GM18507 (cell line): ENCODE data around the gene PARG.
"Not testable (repeated sequence)": the region's sequence is repeated elsewhere in the genome, so short reads cannot be mapped to it uniquely, and the experiment has no call there.

Experiments used
- DNase-seq: peaks from one replicate; pipeline ENCODE4 v3.0.0; 2011; ENCODE audit warnings: low read depth; ENCODE audit not compliant: insufficient read length; ENCODE audit errors: extremely low spot score
- FAIRE-seq: peaks from 2 replicates; lab custom pipeline; 2011; peaks lifted over from hg19 to GRCh38; lab: Jason Lieb, UNC

Gene PARG

DNA sequence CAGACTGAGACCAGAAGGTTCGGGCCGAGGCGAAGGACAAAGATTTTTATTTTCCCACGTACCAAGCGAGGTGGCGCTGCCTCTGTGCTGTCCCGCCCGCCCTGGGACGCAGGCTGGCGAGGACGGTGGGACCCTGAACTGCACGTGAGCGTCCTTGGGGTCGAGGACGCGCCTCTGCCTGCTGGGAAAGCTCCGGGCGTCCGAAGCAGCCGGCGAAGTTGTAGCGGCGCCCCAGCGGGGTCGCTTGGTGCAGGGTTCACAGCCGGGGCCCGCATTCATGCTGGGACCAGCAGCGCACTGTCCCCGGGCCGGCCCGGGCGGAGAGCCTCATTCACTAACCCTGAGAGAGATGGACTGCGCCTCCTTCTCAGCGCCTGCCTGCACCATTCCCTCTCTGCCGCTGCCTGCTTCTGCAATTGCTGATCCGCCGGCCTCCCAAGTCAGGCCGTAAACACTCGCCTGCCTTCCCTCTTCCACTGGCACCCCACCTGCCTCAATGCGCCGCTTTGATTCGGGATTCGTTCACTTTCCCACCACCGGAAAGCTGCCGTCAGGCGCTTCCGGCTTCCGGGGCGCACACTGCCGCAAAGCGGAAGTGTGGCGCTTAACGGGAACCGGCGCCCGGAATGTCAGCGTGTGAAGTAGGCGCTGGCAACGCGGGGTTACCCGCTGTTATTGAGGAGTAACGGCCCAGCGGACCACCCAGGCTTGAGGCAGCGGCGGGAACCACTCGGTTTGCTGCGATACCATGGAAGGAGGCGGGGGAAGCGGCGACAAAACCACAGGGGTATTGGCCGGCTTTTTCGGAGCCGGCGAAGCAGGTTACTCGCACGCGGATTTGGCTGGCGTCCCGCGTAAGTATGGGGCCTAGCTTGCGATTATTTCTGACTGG, at the start of gene PARG, which contains the start of gene TIMM23B:
Gene PARG, minus strand, starts transcription at position 581 of the 892 bp plus-strand sequence. Its CDS starts 302 bp downstream, at position 279.
Gene TIMM23B, plus strand, starts transcription at position 607 of the 892 bp plus-strand sequence. Its CDS starts 142 bp downstream, at position 749.
- FAIRE-seq (peak; percentile 86), DNase-seq (peak; percentile 25)

DNA sequence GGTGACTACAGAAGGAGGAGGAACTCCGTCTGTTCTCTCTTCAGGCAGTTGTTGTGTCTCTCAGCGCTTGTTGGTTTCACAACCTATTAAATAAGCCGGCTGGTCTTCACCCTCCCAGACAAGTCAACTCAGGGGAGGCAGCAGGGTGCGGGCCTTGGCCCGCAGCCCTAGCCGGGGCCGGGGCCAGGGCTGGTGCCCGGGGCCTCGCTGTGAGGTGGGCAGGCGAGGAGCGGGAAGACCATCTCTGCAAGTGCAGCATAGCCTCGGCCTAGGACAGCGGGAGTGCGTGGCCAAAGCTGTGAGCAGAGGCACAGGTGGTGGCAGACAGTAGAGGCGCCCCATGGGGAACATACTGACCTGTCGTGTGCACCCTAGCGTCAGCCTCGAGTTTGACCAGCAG, 46.5 kb upstream of the PARG start, which contains the start of gene AGAP6:
Gene AGAP6, plus strand, starts transcription at position 31 of the 400 bp plus-strand sequence. Its CDS starts 310 bp downstream, at position 341.
- not testable (repeated sequence) for DNase-seq, FAIRE-seq

DNA sequence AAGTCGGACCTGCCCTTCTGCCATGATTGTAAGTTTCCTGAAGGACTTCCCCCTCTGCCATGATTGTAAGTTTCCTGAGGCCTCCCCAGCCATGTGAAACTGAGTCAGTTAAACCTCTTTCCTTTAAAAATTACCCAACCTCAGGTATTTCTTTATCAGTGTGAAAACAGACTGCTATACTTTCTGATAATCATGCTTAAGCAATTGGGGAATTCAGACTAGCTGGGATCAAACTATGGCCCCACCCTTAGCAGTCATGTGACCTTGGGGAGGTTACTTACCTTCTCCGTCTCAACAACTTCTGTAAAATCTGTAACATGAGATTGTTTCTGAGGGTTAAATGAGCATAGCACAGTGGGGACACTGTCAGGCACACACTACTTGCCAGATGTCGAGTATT, 45.4 kb upstream of the PARG start:
- not testable (repeated sequence) for DNase-seq, FAIRE-seq

DNA sequence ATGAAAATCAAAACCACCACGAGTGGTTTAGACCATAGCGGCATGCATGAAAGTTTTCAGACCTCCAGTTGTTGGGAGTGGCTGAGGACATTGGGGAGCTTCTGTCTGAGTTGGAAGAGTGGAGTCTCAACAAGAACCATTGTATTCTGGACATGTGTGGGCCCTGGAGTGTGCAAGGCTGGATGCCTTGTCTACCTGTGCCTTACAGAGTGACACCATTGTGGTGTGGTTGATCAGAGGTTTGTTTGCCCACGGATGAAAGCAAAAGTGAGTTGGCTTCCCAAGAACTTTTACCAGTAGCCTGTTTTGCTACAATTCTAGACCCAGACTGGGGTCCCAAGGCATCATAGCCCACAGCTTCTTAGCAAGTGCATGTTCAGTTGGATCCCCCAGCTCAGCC, 35.9 kb upstream of the PARG start:
- DNase-seq, FAIRE-seq: not testable (repeated sequence)

DNA sequence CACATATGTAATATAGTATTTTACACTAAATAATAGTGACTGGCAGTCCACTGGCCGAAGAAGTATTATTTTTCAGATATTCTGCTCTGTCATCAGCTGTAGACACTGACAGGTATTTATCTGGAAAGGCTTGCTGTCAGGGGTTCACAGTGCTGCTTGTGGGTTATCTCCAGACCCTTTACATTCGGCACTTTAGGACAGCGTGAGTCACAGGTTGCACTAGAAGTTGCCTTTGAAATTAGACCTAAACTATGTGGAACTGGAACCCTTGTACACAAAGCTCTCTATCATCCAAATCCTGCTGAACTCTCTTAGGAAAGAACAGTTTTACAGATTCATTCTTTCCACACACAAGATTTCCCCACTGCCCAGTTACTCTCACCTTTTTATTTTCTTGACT, 30.3 kb upstream of the PARG start:
- DNase-seq, FAIRE-seq: not testable (repeated sequence)

DNA sequence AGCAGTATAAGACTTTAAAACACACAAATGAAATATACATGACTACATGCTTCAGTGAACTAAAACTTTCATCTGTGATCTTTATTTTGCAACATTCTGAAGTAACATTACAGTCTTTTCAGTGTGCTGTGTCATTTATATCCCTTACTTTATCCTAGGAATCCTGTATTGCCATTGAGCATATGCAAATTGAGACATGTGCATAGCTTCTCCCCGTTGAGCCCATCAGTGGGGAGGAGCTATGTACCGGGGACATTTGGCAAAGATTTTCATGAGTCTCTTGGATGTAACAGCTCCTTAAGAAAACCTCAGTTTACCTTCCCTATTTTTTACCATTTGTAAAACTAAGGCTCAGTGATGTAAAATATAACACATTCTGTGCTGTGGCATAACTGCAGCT, 29.6 kb upstream of the PARG start:
- not testable (repeated sequence) for FAIRE-seq, DNase-seq

DNA sequence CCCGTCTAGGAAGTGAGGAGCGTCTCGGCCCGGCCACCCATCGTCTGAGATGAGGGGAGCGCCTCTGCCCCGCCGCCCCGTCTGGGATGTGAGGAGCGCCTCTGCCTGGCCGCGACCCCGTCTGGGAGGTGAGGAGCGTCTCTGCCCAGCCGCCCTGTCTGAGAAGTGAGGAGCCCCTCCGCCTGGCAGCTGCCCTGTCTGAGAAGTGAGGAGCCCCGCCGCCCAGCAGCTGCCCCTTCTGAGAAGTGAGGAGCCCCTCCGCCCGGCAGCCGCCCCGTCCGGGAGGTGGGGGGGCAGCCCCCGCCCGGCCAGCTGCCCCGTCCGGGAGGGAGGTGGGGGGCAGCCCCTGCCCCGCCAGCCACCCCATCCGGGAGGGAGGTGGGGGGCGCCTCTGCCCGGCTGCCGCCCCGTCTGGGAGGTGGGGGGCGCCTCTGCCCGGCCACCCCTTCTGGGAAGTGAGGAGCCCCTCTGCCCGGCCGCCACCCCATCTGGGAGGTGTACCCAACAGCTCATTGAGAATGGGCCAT, 28.6 kb upstream of the PARG start:
- DNase-seq, FAIRE-seq: not testable (repeated sequence)

DNA sequence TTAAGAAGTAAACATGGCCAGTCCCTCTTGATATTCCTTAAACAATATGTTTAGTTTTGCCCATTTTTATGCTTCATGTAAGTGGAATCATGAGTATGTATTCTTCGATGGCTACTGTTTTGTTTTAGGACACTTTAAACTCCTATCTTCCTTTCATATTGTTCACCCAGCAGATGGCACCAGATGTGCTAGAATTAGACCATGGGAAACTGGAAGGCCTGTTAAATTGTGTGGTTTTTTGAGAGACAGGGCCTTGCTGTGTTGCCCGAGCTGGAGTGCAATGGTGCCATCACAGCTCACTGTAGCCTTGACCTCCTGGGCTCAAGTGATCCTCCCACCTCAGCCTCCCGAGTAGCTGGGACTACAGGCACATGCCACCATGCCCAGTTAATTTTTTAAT, 11.3 kb upstream of the PARG start:
- not testable (repeated sequence) for DNase-seq, FAIRE-seq

DNA sequence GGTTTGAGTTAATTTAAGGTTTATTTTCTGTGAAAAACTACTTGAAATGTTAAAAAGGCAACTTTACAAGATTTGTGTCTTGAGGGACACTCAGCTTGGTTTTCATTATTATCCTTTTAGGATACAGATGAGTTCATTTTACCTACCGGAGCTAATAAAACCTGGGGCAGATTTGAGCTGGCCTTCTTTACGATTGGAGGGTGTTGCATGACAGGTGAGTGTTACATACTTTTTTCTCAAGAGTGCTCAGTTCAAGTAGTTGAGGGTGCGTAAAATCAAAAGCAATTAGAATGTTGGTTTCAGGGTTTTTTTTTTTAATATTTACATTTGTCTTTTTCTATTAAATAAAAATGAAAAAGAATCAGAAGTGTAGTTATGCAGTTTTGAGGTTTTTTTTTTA, 10.2 kb upstream of the PARG start:
- not testable (repeated sequence) for DNase-seq, FAIRE-seq

DNA sequence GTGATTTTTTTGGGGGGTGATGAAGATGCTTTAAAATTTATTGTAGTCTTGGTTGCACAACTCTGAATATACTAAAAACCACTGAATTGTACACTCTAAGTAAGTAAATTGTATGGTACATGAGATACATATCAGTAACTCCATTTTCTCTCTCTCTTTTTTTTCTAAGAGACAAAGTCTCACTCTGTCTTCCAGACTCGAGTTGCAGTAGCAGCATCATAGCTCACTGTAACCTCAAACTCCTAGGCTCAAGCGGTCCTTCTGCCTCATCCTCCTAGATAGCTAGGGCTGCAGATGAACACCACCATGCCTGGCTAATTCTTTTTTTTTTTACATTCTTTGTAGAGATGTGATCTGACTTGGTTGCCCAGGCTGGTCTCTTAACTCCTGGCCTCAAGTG, 6.9 kb upstream of the PARG start:
- DNase-seq, FAIRE-seq: not testable (repeated sequence)

DNA sequence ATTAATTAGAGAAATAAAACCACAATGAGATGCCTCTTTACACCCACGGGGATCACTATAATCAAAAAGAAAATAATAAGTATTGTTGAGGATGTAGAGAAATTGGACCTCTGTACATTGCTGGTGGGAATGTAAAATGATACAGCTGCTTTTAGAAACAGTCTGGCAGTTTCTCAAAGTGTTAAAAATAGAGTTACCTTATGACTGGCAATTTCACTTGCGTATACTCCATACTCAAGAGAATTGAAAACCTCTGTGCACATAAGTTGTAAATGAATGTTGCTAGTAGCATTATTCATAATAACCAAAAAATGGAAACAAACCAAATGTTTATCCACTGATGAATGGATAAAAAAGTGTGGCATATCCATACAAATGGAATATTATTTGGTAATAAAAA, 6.3 kb upstream of the PARG start:
- peak; percentile 50 for FAIRE-seq
- DNase-seq, result not testable (repeated sequence)

DNA sequence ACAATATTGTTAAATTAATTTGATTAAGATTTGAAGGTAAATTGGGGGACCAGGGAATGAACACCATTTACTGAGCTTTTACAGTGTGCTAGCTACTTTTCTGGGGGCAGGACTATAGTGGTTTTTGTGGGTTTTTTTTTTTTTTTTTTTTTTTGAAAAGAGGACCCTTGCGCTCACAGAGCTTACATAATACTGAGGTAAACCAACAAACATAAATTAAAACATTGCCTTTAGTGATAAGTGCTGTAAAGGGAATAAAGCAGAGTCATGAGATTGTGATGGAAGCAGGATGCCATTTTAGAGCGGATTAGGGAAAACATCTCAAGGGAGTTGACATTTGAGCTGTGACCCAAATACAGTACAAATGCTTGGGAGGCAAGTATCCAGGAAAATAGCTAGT, 1.8 kb upstream of the PARG start:
- not testable (repeated sequence) for DNase-seq, FAIRE-seq

DNA sequence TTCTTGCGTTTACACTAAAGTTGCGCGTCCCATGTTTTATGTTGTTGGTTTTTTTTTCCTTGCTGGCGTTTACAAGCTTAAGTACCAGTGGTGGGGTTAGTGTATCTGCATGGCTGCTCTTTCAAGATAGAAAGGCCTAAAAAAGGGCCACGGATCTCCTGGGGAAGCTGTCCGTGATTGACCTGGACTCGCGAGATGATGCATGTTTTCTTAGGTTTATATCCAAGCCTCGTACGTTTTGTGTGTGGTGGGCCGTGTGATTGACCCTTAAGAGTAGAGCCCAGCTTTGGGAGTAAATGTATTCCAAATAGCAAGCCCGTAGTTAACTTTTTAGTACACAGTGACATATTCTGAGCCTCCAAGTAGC, 495 bp upstream of the PARG start:
- not testable (repeated sequence) for DNase-seq, FAIRE-seq

DNA sequence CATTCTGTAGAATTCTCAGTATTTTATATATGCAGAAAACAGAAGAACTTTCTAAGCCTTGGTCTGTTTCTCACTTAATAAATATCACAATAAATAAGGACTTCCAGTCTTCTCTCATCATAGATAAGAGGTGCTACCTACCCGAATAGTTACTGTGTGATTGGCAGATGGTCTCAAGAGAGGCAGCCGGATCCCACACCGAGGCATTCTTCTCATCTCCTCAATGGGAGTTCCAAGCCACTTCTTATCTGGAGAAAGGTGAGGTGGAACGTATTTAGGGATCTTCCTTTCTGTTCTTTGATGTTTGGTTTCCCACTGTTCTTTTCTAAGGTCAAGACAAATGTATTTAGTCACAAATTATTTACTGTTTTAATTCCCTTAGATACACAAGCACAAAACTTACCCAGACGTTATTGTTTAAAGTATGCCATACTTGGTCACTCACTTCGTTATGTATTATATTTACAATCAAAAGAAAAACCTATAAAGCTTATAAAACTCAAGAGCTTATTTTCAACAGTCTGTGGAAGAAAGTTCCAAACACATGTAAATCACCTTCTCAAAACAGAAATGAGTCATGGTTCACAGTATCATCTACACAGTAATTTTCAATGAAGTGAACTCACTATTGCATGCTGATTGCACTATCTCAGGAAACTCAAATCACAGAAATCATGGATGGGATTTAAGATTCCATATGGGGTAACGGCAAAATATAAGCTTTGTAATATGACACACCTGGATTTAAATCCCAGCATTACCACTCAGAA, 9.7 kb downstream of the PARG start:
- DNase-seq, FAIRE-seq: not testable (repeated sequence)

DNA sequence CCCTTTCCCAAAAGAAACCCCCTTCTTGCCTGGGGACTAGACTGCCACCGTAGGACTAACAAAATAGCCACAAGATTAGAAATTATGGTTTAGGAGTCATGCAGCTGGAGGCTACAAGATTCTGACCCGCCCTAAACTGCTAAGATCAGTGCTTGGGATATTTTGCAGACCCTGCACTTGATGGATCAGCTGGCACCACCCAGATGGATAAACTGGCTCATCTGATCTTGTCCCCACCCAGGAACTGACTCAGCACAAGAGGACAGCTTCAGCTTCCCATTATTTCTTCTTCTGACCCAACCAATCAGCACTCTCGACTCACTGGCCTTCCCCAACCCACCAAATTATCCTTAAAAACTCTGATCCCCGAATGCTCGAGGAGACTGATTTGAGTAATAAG, 10.6 kb downstream of the PARG start:
- not testable (repeated sequence) for DNase-seq, FAIRE-seq

DNA sequence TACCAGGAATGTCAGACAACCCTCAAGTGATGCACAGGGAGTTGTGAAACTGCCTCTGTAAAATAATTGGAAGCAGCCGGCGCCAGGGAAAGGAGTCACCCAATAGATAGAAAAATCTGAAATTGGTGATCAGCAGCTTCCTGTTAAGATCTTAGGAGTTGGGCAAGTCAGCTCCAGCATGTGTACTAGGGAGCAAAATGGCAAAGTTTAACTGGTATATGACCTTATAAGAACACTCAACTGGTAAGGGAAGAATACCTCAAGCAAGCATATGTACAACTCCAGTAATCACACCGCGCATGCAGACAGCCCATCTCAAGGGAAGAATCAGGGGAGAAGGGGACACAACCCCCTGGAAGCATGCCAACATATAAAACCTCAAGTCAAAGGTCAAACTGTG, 18.3 kb downstream of the PARG start:
- not testable (repeated sequence) for FAIRE-seq

DNA sequence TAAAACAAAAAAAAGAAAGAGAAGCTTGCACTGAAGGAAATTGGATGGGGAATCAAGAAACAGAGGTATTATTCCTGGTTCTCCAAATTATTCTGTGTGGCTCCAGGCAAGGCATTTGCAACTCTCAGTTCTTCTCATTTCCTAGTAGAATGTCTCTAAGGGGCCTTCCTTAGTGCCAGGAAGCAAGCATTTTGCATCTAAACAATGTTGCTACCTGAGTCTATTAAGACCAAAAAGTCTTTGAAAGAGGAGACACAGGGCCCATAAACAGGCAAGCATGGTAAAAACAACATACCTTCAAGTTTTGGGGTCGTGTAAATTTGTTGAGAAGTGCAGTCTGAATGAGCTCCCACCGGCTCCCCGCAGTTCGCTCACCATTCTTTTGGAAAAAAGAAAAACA, 19.8 kb downstream of the PARG start:
- not testable (repeated sequence) for DNase-seq, FAIRE-seq

More for the DNA sequence above, 18.3 kb downstream of the PARG start:
- DNase-seq, result not testable (repeated sequence)

DNA sequence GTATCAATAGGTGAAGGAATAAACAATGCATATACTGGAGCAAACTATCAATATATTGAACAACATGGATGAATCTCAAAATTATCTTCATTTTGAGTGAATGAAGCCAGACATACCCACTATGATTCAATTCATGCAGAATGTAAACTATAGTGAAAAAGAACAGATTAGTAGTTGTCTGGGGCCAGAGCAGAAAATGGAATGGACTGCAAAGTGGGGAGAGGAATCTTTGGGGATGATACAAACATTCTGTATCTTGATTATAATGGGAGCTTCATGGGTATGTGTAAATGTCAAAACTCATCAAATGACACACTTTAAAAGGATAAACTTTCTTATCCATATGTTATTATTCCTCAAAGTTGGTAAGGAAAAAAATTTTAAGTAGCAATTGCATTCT, 23.9 kb downstream of the PARG start:
- not testable (repeated sequence) for FAIRE-seq

DNA sequence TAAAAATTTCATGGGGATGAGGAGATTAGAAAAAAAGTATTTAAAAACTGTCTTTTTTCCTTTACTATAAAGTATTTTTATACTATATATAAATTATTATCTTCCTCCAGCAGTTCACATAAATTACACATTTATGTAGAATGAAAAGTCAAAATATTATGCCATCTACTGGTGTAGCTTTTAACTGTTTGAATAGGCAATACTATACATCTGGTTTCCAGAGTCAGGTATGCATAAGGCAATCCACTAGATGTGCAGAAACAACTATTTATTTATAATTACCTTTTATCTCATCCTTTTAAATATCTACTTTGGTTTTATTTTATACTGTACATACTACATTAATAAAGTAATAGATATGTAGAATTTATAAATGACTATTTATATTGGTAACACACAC, 25.4 kb downstream of the PARG start:
- not testable (repeated sequence) for FAIRE-seq, DNase-seq

More for the DNA sequence above, 23.9 kb downstream of the PARG start:
- DNase-seq, result not testable (repeated sequence)
